BLaER1 (cell line): ENCODE results near the gene ANAPC1.

Experiments
- H3K27ac ChIP-seq: shearing (Covaris generic); formaldehyde crosslinking; 2 replicates; pipeline ENCODE4 v1.8.1; 2022
- H3K27me3 ChIP-seq: shearing (Covaris generic); formaldehyde crosslinking; 2 replicates; pipeline ENCODE4 v1.8.1; 2022
- H3K36me3 ChIP-seq: shearing (Covaris generic); formaldehyde crosslinking; 2 replicates; pipeline ENCODE4 v1.8.1; 2022
- H3K4me1 ChIP-seq: shearing (Covaris generic); formaldehyde crosslinking; 2 replicates; pipeline ENCODE4 v1.8.1; 2022
- H3K4me2 ChIP-seq: shearing (Covaris generic); formaldehyde crosslinking; 2 replicates; pipeline ENCODE4 v1.8.1; 2022
- H3K4me3 ChIP-seq: shearing (Covaris generic); formaldehyde crosslinking; 2 replicates; pipeline ENCODE4 v1.8.1; 2022
- H3K9ac ChIP-seq: shearing (Covaris generic); formaldehyde crosslinking; 2 replicates; pipeline ENCODE4 v1.8.1; 2022
- H3K9me3 ChIP-seq: shearing (Covaris generic); formaldehyde crosslinking; 2 replicates; pipeline ENCODE4 v1.8.1; 2022
- H4K20me1 ChIP-seq: shearing (Covaris generic); formaldehyde crosslinking; 2 replicates; pipeline ENCODE4 v1.8.1; 2022
- Cebpa-rat ChIP-seq: shearing (Covaris generic); IDR thresholded peaks from 2 replicates; pipeline ENCODE4 v1.8.1; 2022

ANAPC1 gene

DNA sequence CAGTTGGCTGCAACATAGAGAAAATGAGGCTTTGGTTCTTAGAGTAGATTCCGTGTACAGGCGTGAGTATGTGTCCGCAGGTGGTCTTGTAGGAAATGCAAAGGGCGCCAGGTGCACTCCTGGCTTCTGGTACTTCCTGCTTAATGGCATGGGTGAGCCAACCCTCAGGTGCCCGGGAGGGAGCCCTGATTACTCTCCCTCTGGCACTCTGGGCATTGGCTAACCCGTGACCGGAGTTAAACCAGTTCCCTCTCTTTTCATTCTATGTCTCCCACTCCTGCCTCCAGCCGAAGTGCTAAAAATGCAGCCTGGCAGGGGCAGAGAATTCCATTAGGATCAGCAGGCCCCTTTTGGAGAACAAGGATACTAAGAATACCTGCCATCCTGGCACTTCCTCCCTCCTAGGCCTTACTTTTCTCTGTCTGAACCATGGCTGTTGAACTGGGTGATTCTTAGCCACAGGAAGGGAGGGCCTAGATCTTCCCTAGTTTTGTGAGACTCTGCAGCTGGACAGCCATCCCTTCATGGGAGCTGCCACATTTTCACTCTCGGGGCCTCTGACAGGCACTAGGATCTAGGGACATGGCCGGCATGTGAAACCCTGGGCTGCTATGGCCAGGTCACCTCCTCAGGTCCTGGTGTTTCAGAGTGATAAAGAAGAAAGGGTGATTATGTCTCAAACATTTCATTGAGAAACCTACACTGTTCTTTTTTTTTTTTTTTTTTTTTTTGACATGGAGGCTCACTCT is 20.9 kb upstream of the ANAPC1 start:
- Histone ChIP-seq H3K4me3 (no peak overlapping the region), H3K36me3 (no peaks in the 10 kb centered on the region), H3K4me1 (peaks cover 63% of the 10 kb centered on the region), H4K20me1 (peaks cover 5% of the 10 kb centered on the region), H3K4me2 (no peak overlapping the region), H3K9ac (no peak overlapping the region), H3K27ac (no peak overlapping the region), H3K27me3 (peaks cover 35% of the 10 kb centered on the region), H3K9me3 (no peaks in the 10 kb centered on the region)
- TF ChIP-seq Cebpa-rat: no peak

- H4K20me1 ChIP-seq: peaks cover 14% of the 10 kb centered on the region
- no peaks in the 10 kb centered on the region for H3K9me3 ChIP-seq
- H3K9ac ChIP-seq: no peak overlapping the region
- peaks cover 44% of the 10 kb centered on the region for H3K27me3 ChIP-seq
- H3K4me2 ChIP-seq: peak overlapping the region; percentile 18; the same call in 1 of the 2 replicates
- H3K27ac ChIP-seq: no peak overlapping the region
- TF ChIP-seq Cebpa-rat: no peak
- H3K4me1 ChIP-seq: peaks cover 61% of the 10 kb centered on the region
- no peaks in the 10 kb centered on the region for H3K36me3 ChIP-seq
- H3K4me3 ChIP-seq: no peak overlapping the region
These were observed 20.0 kb upstream of the ANAPC1 start for GRCh38 chr2:111903930-111904439.

- no peak overlapping the region for H3K4me3 ChIP-seq
- no peaks in the 10 kb centered on the region for H3K36me3 ChIP-seq
- H3K27me3 ChIP-seq: peaks cover 49% of the 10 kb centered on the region
- peaks cover 19% of the 10 kb centered on the region for H4K20me1 ChIP-seq
- H3K4me2 ChIP-seq: peak overlapping the region; percentile 18; the same call in 1 of the 2 replicates
- TF ChIP-seq Cebpa-rat: no peak
- peaks cover 61% of the 10 kb centered on the region for H3K4me1 ChIP-seq
- no peak overlapping the region for H3K9ac ChIP-seq
- no peak overlapping the region for H3K27ac ChIP-seq
- no peaks in the 10 kb centered on the region for H3K9me3 ChIP-seq
These were observed 19.5 kb upstream of the ANAPC1 start for GRCh38 chr2:111903516-111903915.

- Histone ChIP-seq H4K20me1 (peaks cover 19% of the 10 kb centered on the region), H3K27me3 (peaks cover 70% of the 10 kb centered on the region), H3K4me2 (no peak overlapping the region), H3K27ac (no peak overlapping the region), H3K9me3 (no peaks in the 10 kb centered on the region), H3K36me3 (no peaks in the 10 kb centered on the region), H3K9ac (no peak overlapping the region), H3K4me3 (no peak overlapping the region), H3K4me1 (peaks cover 51% of the 10 kb centered on the region)
- no peak for TF ChIP-seq Cebpa-rat
These were observed 16.9 kb upstream of the ANAPC1 start for GRCh38 chr2:111900859-111901258.

- Histone ChIP-seq H3K4me2 (peak overlapping the region; percentile 91), H3K27me3 (peaks cover 70% of the 10 kb centered on the region), H3K4me1 (peaks cover 33% of the 10 kb centered on the region), H4K20me1 (peaks cover 19% of the 10 kb centered on the region), H3K36me3 (no peaks in the 10 kb centered on the region), H3K9ac (0 out of 2 replicates have a peak overlapping the region, but pooled peaks have one; percentile 41), H3K27ac (no peak overlapping the region), H3K9me3 (no peaks in the 10 kb centered on the region), H3K4me3 (peak overlapping the region; percentile 75)
- TF ChIP-seq Cebpa-rat: no peak
These were observed 14.9 kb upstream of the ANAPC1 start for GRCh38 chr2:111898703-111899514.

DNA sequence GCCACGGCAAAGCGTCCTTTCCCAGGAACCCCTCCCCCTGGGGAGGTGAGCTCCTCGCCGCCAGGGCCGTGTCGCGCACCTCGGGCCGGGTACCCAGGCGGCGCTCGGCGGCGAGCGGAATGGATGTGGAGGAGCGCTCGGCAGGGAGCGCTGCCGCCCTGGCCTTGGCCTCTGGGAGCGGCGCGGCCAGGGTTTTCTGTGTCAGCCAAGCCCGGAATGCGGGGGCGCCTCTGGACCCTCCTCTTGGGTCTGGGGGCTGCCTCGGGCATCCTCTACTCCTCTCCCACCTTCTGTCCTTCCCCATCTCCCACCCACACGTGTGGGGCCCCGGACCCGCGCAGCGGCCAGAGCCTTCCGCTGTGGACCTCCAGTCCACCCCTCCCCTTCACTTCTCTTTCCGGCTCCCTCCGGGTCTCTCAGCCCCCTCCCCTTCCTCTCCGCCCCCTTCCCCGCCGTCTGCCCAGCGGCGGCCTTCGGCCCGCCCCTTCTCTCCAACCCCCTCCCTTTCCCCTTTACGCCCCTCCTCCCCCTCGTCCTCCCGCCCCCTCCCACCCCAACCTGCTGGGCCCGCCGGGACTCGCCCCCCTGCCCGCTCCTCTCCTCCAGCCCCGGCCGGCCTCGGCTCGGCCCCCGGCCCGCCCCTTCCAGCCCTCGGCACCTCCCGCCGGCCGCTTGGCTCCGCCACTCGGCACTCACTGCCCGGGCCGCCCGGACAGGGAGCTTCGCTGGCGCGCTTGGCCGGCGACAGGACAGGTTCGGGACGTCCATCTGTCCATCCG is 14.1 kb upstream of the ANAPC1 start, which contains the start of gene MERTK:
TSS of gene MERTK (plus strand) at position 684 of the 779 bp plus-strand sequence. CDS start 129 bp downstream, outside the sequence.
- TF ChIP-seq Cebpa-rat: no peak
- H3K36me3 ChIP-seq: no peaks in the 10 kb centered on the region
- peaks cover 27% of the 10 kb centered on the region for H3K4me1 ChIP-seq
- peak within 1 kb of the TSS; percentile 91 for H3K4me2 ChIP-seq
- H3K27me3 ChIP-seq: peaks cover 64% of the 10 kb centered on the region
- H3K4me3 ChIP-seq: peak within 1 kb of the TSS; percentile 75
- H3K27ac ChIP-seq: no peak within 1 kb of the TSS
- H3K9me3 ChIP-seq: no peaks in the 10 kb centered on the region
- peaks cover 19% of the 10 kb centered on the region for H4K20me1 ChIP-seq
- H3K9ac ChIP-seq: peak within 1 kb of the TSS; percentile 65

- Histone ChIP-seq H3K27me3 (peaks cover 61% of the 10 kb centered on the region), H3K9me3 (no peaks in the 10 kb centered on the region), H3K27ac (no peak overlapping the region), H3K4me1 (peaks cover 27% of the 10 kb centered on the region), H3K4me3 (peak overlapping the region; percentile 75), H3K36me3 (no peaks in the 10 kb centered on the region), H3K4me2 (peak overlapping the region; percentile 91), H4K20me1 (peaks cover 19% of the 10 kb centered on the region), H3K9ac (peak overlapping the region; percentile 65)
- no peak for TF ChIP-seq Cebpa-rat
These were observed 13.6 kb upstream of the ANAPC1 start for GRCh38 chr2:111897630-111897923.

- Histone ChIP-seq H3K9me3 (no peaks in the 10 kb centered on the region), H3K36me3 (no peaks in the 10 kb centered on the region), H3K27me3 (peaks cover 52% of the 10 kb centered on the region), H3K4me3 (no peak overlapping the region), H4K20me1 (peaks cover 19% of the 10 kb centered on the region), H3K9ac (no peak overlapping the region), H3K4me1 (peaks cover 27% of the 10 kb centered on the region), H3K27ac (no peak overlapping the region), H3K4me2 (peak overlapping the region; percentile 91)
- TF ChIP-seq Cebpa-rat: no peak
These were observed 12.6 kb upstream of the ANAPC1 start for GRCh38 chr2:111896576-111896975.

GRCh38 chr2:111896024-111896423 is 12.0 kb upstream of the ANAPC1 start:
- Histone ChIP-seq H3K9me3 (no peaks in the 10 kb centered on the region), H3K4me2 (no peak overlapping the region), H4K20me1 (peaks cover 19% of the 10 kb centered on the region), H3K4me3 (no peak overlapping the region), H3K27me3 (peaks cover 46% of the 10 kb centered on the region), H3K4me1 (peaks cover 27% of the 10 kb centered on the region), H3K9ac (no peak overlapping the region), H3K36me3 (no peaks in the 10 kb centered on the region), H3K27ac (no peak overlapping the region)
- TF ChIP-seq Cebpa-rat: no peak
